NT2/D1 (cell line): ENCODE measurements around the gene RAP1GAP2.

ENCODE experiments used
- SUZ12 ChIP-seq: IDR thresholded peaks from 2 replicates; pipeline ENCODE4 v1.6.1; 2011; ENCODE audit not compliant: insufficient read length, insufficient read depth; ENCODE audit errors: extremely low read depth
- YY1 ChIP-seq: IDR thresholded peaks from 2 replicates; pipeline ENCODE4 v1.6.1; 2011; ENCODE audit not compliant: insufficient read length, insufficient read depth
- ZNF274 ChIP-seq: IDR thresholded peaks from 2 replicates; pipeline ENCODE4 v1.6.1; 2011; ENCODE audit warnings: mild to moderate bottlenecking, low read depth, low read length

DNA sequence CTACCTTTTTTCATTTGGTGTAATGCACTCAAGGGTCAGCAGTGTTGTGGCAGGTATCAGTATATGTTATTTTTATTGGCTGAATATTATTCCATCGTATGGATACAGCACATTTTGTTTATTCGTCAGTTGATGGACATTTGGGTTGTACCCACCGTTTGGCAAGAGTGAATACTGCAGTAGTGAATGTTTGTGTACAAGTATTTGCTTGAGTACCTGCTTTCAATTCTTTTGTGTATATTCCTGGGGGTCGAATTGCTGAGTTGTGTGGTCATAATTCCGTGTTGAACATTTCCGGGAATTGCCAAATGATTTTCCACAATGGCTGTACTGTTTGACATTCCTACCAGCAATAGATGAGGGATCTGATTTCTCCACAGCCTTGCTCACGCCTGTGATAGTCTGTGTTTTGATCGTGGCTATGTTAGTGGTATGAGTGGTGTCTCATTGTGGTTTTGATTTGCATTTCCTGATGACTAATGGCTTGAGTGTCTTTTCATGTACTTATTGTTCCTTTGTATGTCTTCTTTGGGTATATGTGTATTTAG, 158.7 kb downstream of the RAP1GAP2 start:
- TF ChIP-seq ZNF274 (no peak), YY1 (no peak), SUZ12 (no peak)
